Activated naive CD4-positive, alpha-beta T cell (primary cell): ENCODE results near the gene XAB2.

Source experiments
- DNase-seq, 4 experiments: peaks; one replicate each; lab custom pipeline; 2025; lab: John Stamatoyannopoulos, UW

XAB2 gene

GRCh38 chr19:7575434-7576040 is 53.8 kb downstream of the XAB2 start:
- DNase-seq = no peak

DNA sequence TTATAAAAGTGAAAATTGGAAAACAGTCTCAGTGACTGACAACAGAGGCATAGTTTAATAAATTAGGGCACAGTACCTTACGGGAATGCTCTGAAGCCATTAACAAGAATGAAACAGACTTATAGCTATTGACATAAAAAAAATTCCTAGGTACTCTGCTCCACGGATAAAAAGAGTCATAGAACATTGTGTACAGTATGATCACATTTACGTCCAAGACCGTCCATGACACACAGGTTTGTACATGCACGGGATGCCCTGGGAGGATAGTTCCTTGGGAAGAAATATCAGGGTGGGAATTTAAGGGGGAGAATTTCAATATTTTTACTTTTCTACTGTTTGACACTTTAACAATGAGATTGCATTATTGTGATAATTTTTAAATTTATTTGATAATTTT is 58.6 kb downstream of the XAB2 start:
- DNase-seq = no peak
